GM08714 (cell line): ENCODE results near the gene ADAMTS17.

Source experiments
- H3K4me3 ChIP-seq: fragments of 200-500 bp; sonication (Bioruptor generic); 2 replicates; pipeline ENCODE4 v1.5.1; 2014; ENCODE audit warnings: mild to moderate bottlenecking, low read length, inconsistent platforms
- ZNF274 ChIP-seq: IDR thresholded peaks from 2 replicates; pipeline ENCODE4 v1.6.1; 2012; ENCODE audit warnings: mild to moderate bottlenecking, low read depth, low read length

ADAMTS17 gene

DNA sequence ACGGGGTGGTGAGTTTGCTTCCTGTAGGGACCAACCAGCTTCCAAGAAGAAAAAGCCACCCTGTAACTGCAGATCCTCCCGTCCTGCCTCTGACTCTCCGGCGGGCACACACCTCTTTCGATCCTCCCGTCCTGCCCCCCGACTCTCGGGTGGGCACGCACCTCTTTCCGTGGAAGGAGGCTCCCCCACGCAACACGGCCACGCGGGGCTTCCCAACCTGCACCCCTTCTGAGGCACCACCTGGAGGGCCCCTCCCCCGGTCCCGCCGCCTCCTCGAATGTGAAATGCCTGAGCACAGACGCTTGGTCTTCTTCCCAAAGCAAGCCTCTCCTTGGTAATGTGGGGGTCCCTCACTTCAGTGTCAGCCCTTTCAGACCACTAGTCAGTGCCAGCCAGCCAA lies 7.3 kb downstream of the ADAMTS17 start:
- TF ChIP-seq ZNF274, result no peak
- H3K4me3 ChIP-seq, result no peak overlapping the region

GRCh38 chr15:100334015-100334414 lies 7.8 kb downstream of the ADAMTS17 start:
- H3K4me3 ChIP-seq, result no peak overlapping the region
- no peak for TF ChIP-seq ZNF274

- no peak for TF ChIP-seq ZNF274
- no peak overlapping the region for H3K4me3 ChIP-seq
These were observed 8.5 kb downstream of the ADAMTS17 start for GRCh38 chr15:100333236-100333635.

DNA sequence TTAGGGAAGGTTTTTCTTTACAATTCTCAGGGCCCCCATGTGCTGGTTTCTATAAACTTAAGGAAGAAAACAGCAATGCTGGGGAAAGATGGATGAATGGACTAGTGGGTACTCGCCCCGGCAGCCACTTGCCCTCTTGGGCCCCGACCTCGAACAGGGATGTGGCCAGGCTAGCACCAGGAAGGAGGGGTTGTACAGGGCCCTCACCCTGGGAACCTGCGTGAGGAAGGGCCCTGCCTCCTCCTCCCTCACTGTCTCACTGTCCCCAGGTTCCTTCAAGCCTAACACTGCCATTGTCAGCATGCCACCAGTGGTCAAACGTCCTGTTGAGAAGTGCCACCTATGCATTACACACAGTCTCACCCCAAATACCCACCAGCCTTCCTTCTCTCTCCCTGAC lies 9.1 kb downstream of the ADAMTS17 start:
- no peak overlapping the region for H3K4me3 ChIP-seq
- TF ChIP-seq ZNF274, result no peak

- no peak overlapping the region for H3K4me3 ChIP-seq
- TF ChIP-seq ZNF274, result no peak
These were observed 9.5 kb downstream of the ADAMTS17 start for GRCh38 chr15:100332231-100332630.

DNA sequence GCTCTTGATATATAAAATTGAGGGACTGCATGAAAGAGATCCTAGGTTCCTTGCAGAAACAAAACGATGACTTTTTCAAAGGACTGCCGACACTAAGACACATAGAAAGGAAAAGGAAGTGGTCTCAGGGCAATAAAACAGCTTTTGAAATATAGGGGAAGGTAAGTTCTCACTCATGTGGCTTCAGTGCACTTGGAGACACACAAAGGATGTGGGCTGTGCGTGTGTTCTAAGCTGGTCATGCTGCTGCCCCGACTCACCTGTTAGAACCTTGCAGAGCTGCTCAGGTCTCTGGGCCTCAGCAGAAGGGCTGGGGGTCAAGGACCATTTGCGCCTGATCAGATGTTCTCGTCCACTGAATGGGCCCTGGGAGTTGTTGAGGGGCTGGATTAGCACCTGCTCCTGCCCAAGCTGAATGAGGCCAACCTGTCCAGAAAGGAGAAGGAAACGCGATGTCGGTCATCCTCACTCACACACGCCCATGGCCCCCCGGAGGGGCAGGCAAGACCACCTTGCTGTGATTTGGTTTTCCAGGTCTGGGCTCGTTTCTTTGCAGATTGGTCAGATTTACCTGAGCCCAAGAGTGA lies 11.1 kb downstream of the ADAMTS17 start:
- no peak for TF ChIP-seq ZNF274
- no peak overlapping the region for H3K4me3 ChIP-seq

GRCh38 chr15:100330221-100330620 lies 11.6 kb downstream of the ADAMTS17 start:
- H3K4me3 ChIP-seq, result no peak overlapping the region
- no peak for TF ChIP-seq ZNF274

- no peak for TF ChIP-seq ZNF274
These were observed 13.0 kb downstream of the ADAMTS17 start for GRCh38 chr15:100328796-100329195.

DNA sequence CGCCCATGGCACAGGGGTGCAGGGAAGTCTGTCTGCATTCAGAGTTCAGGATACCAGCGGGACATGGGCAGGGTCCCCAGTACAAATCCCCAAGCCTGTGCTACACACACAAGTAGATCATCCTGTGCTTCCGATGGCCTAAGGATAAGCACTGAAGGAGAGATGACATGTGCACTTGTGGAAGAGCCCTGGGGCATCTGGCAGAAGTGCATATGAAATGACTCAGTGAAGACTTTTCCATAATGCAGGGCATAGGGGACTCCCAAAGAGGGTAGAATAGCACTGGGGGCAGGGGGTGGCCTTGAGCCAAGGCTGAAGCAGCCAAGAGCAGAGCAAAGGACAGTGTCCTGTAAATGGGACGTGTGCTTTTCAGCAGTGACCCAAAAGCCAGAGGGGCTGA lies 22.9 kb downstream of the ADAMTS17 start:
- no peak overlapping the region for H3K4me3 ChIP-seq
- TF ChIP-seq ZNF274, result no peak

More at GRCh38 chr15:100328796-100329195, 13.0 kb downstream of the ADAMTS17 start:
- H3K4me3 ChIP-seq, result no peak overlapping the region

- no peak overlapping the region for H3K4me3 ChIP-seq
- TF ChIP-seq ZNF274, result no peak
These were observed 26.9 kb downstream of the ADAMTS17 start for GRCh38 chr15:100314809-100315400.

GRCh38 chr15:100311833-100312476 lies 29.8 kb downstream of the ADAMTS17 start:
- no peak overlapping the region for H3K4me3 ChIP-seq
- TF ChIP-seq ZNF274, result no peak

DNA sequence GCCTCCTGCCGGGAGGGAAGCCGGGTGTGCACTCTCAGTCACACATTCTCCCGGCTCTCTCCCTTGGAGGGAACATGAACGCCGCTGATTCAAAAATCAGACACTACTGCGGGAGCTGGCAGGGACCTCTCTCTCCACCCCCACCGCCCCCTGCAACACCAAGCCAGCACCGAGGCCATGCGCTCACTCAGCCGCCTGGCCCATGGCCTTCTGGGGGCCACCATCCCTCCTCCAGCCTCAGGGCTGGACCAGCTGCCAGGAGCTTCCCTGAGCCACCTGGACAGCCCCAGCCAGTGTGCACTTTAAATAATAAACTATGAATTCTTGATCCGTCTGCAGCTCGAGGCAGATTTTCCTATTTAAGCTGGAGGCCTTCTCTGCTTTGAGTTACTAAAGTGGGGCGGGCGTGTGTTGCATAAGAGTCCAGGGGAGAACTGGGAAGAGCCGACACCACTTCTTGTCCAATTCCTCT lies 30.6 kb downstream of the ADAMTS17 start:
- no peak overlapping the region for H3K4me3 ChIP-seq
- no peak for TF ChIP-seq ZNF274

DNA sequence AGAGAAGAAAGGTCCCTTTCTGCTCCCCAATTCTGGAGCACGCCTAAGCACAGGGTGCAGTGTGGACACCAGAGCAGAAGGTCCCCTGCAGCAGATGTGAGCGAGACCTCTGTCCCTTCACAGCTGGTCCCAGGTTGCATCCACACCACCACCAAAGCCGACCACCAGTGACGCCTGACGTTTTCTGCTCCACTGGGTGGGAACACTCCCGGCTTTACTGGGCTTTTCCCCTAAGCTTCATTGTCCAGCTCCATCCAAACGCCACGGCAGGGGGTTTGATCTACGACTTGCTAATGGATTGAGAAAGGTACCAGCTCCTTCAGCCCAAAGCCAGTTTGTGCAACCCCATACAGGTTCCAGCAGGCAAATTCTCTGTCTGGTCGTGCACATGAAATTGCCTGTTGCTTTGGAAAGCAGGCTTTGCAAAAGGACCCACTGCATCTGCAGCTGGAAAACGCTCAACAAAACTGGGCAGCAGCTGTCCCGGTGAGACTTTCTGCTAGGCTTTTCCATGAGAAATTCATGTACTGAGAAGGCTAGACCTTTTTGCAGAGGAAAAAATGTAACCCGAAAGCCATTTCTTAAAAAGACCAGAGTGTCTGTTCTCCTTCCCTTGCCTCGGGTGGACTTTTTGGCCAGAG lies 31.1 kb downstream of the ADAMTS17 start:
- no peak for TF ChIP-seq ZNF274

DNA sequence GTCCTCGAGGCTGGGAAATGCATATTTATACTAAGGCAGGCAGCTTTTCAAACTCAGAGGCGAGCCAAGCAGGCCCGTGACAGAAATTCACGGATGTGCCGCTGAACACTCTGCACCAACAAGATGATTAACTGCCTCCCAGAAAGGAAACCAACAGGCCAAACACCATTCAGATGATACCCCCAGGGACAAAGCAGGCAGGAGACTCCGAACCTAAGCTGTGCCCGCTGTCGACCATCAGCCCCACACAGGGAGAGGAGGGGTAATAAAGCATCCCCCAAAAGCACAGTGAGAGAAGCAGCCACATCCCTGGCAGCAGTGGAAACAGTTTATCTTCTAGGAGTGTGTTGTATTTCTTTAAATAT lies 31.8 kb downstream of the ADAMTS17 start:
- no peak for TF ChIP-seq ZNF274
- H3K4me3 ChIP-seq, result no peak overlapping the region

More for the DNA sequence above, 31.1 kb downstream of the ADAMTS17 start:
- H3K4me3 ChIP-seq, result no peak overlapping the region
